Right lobe of liver (tissue), 6 donors: Measurements from ENCODE around the gene DNAJC16. TPM values are rescaled to one million over a fixed set of nuclear protein-coding genes. Genes with fewer than 3 reads are reported as not detected.

Source experiments
- ATAC-seq, 4 donors: fragments of 200-7000 bp; cut with Tn5 transposase; one replicate each; pipeline ENCODE4 v1.9.1; 2020; ENCODE audit warnings: mild to moderate bottlenecking in 4 of 4, moderate library complexity in 4 of 4
- DNase-seq, 3 donors: peaks; one replicate each; pipeline ENCODE4 v3.0.0-alpha.2; 2020
- H3K27ac ChIP-seq, 3 donors: fragments of 200-600 bp; one replicate each; pipeline ENCODE4 v1.8.0; 2022
- H3K27me3 ChIP-seq, 2 donors: fragments of 200-600 bp; one replicate each; pipeline ENCODE4 v1.8.0; 2022
- H3K36me3 ChIP-seq, 4 donors: fragments of 200-600 bp; sonication (generic) in 1 of 4; one replicate each; pipeline versions ENCODE4 v1.5.1 to v1.8.0; 2017 to 2022; ENCODE audit warnings: control low read depth in 1 of 4
- H3K4me1 ChIP-seq, 4 donors: fragments of 200-600 bp; sonication (generic) in 1 of 4; one replicate each; pipeline versions ENCODE4 v1.5.1 to v1.8.0; 2017 to 2022; ENCODE audit warnings: control low read depth in 1 of 4
- H3K4me3 ChIP-seq, 3 donors: fragments of 200-600 bp; one replicate each; pipeline ENCODE4 v1.8.0; 2022
- H3K9me3 ChIP-seq, 4 donors: fragments of 200-600 bp; sonication (generic) in 1 of 4; one replicate each; pipeline versions ENCODE4 v1.5.1 to v1.8.0; 2017 to 2022; ENCODE audit warnings: control low read depth in 1 of 4
- CTCF ChIP-seq, 4 donors: fragments of 200-600 bp in 3 of 4; fragments of 450-650 bp in 1 of 4; IDR thresholded peaks; one replicate each; pipeline versions ENCODE4 v1.5.1 to v1.8.0; 2016 to 2022; ENCODE audit warnings: antibody characterized with exemption in 4 of 4, mild to moderate bottlenecking in 2 of 4
- POLR2A ChIP-seq: fragments of 450-650 bp; IDR thresholded peaks from one replicate; pipeline ENCODE4 v1.6.1; 2017; ENCODE audit warnings: antibody characterized with exemption, mild to moderate bottlenecking
- WGBS: methylation state at CpG from one replicate; pipeline ENCODE4 v1.1.6; 2018; ENCODE audit warnings: low coverage, low lambda C conversion rate; ENCODE audit not compliant: insufficient coverage; ENCODE audit errors: missing lambda C conversion rate; 5-methylcytosine and 5-hydroxymethylcytosine counted together
- intact Hi-C, 2 donors: fragments of 100-400 bp; cut with DNase I; formaldehyde crosslinking; loops; one replicate each; pipeline versions ENCODE4 v1.11.2 to v1.14.1; 2022
- total RNA-seq, 6 experiments: library from RNA; depleted of rRNA in 2 of 6; stranded (reverse); fragments of >200 nt in 2 of 6; fragmentation: NEBNext Ultra II Directional in 3 of 6; extraction: Animal tissue kit (Norgen Biotek cat#: 25700) in 3 of 6; gene quantifications; one replicate each; pipeline versions ENCODE4 v1.1.0 to v1.2.4, GENCODE V29; 2016 to 2023
- donor health status: DM: no; HTN: yes; CAD: no.
- donor health status: DM: no; HTN: no; CAD: no.
- donor health status: DM: no; HTN: no; CAD: no.
- donor health status: DM: no; HTN: yes; CAD: no.
- donor health status: DM: no; HTN: yes; CAD: no.

DNAJC16 gene
- total RNA-seq, 6 experiments from 2014 or later: 8.4 to 15.0 (median 11.9) TPM

DNA sequence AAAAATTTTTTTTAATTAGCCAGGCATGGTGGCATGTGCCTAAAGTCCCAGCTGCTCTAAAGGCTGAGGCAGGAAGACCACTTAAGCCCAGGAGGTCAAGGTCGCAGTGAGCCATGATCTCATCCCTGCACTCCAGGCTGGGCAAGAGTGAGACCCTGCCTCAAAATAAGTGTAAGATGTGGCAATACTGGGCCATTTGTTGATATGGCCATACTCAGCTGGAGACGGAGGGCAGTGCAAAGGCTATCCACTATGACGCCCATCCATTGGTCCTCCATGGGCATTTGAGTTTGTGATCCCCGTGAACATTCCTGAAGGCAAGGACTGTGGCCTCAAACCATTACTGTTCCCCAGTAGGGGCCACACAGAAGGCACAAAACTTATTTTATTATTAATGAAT is 4.1 kb upstream of the DNAJC16 start:
- WGBS: no CpG with 5 or more reads among the region's 4 CpGs
- ATAC-seq (no peak), DNase-seq (no peak)
- TF ChIP-seq CTCF (IDR thresholded peaks at IDR 0.05) (no peak), POLR2A (no peak)
- no peak overlapping the region for H3K27ac ChIP-seq
- no peaks in the 10 kb centered on the region for H3K9me3 ChIP-seq
- H3K4me1 ChIP-seq: peaks cover 0 to 14% (median 7%) of the 10 kb centered on the region in 4 donors
- H3K4me3 ChIP-seq: no peak overlapping the region
- no peaks in the 10 kb centered on the region for H3K36me3 ChIP-seq
- intact Hi-C loops: no loop called here
- no peaks in the 10 kb centered on the region for H3K27me3 ChIP-seq

DNA sequence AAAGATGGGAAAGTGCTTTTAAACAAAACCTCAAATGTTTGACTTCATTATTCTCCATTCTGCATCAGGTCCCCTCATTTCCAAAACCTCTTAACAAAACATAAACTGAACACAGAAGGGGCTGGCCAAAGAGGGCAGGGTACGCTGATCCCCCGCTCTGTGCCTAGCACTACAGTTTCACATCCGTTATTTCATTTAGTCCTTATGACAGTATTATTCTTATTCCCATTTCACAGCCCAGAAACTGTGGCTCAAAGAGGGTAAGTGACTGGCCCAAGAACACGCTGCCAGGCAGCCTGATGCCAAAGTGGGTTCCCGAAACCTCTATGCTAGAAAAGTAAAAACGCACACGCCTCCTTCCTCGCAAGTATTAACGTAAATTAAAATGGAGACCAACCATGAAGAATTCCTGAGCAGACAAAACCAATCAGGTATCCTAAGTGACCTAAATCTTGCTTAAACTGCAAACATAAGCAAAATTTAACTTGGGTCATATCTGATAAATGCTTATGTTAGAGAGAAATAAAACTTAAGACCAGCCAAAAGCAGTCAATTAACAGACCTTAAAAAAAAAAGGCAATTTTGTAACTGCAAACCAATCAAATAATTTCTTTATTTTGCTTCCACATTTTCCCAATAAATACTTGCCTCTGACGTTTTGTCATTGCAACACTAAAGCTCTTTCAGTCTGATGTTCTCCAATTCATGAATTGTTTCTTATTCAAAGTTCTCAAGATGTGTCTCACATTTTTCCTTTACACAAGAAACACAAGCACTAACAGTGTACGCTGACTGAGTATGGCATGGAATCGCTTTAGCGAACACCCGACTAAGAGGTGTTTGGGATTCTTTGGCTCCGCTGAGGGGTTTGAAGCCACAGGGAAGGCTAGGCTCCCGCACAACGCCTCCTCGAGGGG is 3.3 kb upstream of the DNAJC16 start:
- DNase-seq: no peak
- 40% methylated on average over 18 of the region's 18 CpGs for WGBS
- H3K27me3 ChIP-seq: no peaks in the 10 kb centered on the region
- H3K36me3 ChIP-seq: no peaks in the 10 kb centered on the region
- H3K27ac ChIP-seq: peak overlapping the region; percentile 88 to 99 (median 93)
- peak overlapping the region; percentile 51 to 81 (median 78) for H3K4me3 ChIP-seq
- intact Hi-C loops: no loop called here
- TF ChIP-seq CTCF (IDR thresholded peaks at IDR 0.05) (no peak), POLR2A (no peak)
- peaks cover 0 to 18% (median 12%) of the 10 kb centered on the region in 4 donors for H3K4me1 ChIP-seq
- ATAC-seq: no peak
- no peaks in the 10 kb centered on the region for H3K9me3 ChIP-seq

DNA sequence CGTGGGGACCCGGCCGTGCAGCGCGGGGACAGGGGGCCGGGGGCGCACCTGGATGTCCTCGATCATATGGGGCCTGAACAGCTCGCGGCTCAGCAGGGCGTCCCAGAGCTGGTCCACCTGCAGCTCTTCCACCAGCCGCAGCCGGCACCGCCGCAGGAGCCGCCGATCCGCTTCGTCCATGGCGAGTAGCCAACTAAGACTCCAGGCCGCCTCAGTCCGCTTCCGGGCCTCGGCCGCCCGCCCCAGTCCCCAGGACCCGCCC is 2.7 kb upstream of the DNAJC16 start, which contains the start of gene CASP9:
Gene CASP9, minus strand, starts transcription at position 195 of the 262 bp plus-strand sequence. Its CDS starts 15 bp downstream, at position 180.
- peaks cover 0 to 18% (median 12%) of the 10 kb centered on the region in 4 donors for H3K4me1 ChIP-seq
- no peaks in the 10 kb centered on the region for H3K27me3 ChIP-seq
- no peak for TF ChIP-seq CTCF (IDR thresholded peaks at IDR 0.05)
- TF ChIP-seq POLR2A: peak; percentile 63
- ATAC-seq (no peak), DNase-seq (no peak)
- peak within 1 kb of the TSS; percentile 51 to 81 (median 78) for H3K4me3 ChIP-seq
- no peaks in the 10 kb centered on the region for H3K36me3 ChIP-seq
- intact Hi-C loops: no loop called here
- H3K9me3 ChIP-seq: no peaks in the 10 kb centered on the region
- WGBS: 0% methylated on average over 13 of the region's 27 CpGs
- peak within 1 kb of the TSS; percentile 88 to 99 (median 93) for H3K27ac ChIP-seq

DNA sequence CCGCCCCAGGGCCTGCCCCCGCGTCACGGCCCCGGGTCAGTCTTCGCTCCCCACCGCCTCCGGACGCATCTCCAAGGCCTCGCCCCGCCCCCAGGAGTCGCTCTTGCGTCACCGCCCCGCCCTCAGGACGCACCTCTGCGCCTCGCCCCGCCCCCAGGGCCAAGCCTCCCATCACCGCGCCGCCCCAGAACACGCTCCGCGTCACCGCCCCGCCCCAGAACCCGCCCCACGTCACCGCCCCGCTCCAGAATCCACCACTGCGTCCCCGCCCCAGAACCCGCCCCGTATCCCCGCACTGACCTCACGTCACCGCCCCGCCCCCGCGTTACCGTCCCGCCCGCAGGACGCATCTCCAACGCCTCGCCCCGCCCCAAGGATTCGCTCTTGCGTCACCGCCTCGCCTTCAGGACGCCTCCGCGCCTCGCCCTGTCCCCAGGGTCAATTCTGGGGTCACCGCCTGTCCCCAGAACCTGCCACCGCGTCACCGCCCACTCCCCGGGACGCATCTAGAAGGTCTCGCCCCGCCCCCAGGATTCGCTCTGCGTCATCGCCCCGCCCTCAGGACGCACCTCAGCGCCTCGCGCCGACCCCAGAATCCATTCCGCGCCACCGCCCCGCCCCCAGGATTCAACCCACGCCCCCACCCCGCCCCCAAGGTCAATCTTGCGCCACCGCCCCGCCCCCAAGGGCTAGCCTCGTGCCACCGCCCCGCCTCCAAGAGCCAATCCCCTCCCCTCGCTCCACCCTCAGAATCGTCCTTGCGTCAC is 2.2 kb upstream of the DNAJC16 start:
- intact Hi-C loops: no loop called here
- no peaks in the 10 kb centered on the region for H3K36me3 ChIP-seq
- no peaks in the 10 kb centered on the region for H3K27me3 ChIP-seq
- TF ChIP-seq CTCF (IDR thresholded peaks at IDR 0.05) (no peak), POLR2A (no peak)
- peak overlapping the region; percentile 88 to 99 (median 93) for H3K27ac ChIP-seq
- H3K4me3 ChIP-seq: peak overlapping the region; percentile 51 to 81 (median 78)
- peak; percentile 100 for DNase-seq
- peaks cover 0 to 18% (median 12%) of the 10 kb centered on the region in 4 donors for H3K4me1 ChIP-seq
- ATAC-seq: peak; percentile 65 to 78 (median 68)
- H3K9me3 ChIP-seq: no peaks in the 10 kb centered on the region
- WGBS: 1% methylated on average over 62 of the region's 88 CpGs
